WTC11 (cell line): ENCODE measurements around the gene FLT4. TPM values are rescaled to one million over a fixed set of nuclear protein-coding genes. Genes with fewer than 3 reads are reported as not detected.

ENCODE experiments used
- ATAC-seq: fragments of 200-7000 bp; cut with Tn5 transposase; 2 replicates; pipeline ENCODE4 v1.10.0; 2021; ENCODE audit warnings: mild to moderate bottlenecking, moderate library complexity
- CTCF ChIA-PET: fragments of 300-600 bp; sonication (Branson Sonifier 250); formaldehyde crosslinking; loops from one replicate; lab custom pipeline; 2021; ENCODE audit warnings: antibody characterized with exemption; lab: Charles Lee
- POLR2A ChIA-PET: fragments of 350-600 bp; sonication (Branson Sonifier 250); formaldehyde crosslinking; loops from one replicate; lab custom pipeline; 2021; ENCODE audit warnings: antibody characterized with exemption; lab: Charles Lee
- DNase-seq: peaks from one replicate; pipeline ENCODE4 v3.0.0; 2021; ENCODE audit warnings: low spot score
- H3K27ac Mint-ChIP-seq: 2 replicates; pipeline ENCODE4 v1.8.0; 2021; ENCODE audit warnings: mixed read lengths
- H3K27me3 Mint-ChIP-seq: 2 replicates; pipeline ENCODE4 v1.8.0; 2021; ENCODE audit warnings: low read depth, mild to moderate bottlenecking, moderate library complexity, mixed read lengths
- H3K36me3 Mint-ChIP-seq: 2 replicates; pipeline ENCODE4 v1.8.0; 2021; ENCODE audit warnings: mixed read lengths
- H3K4me1 Mint-ChIP-seq: 2 replicates; pipeline ENCODE4 v1.8.0; 2022; ENCODE audit warnings: mixed read lengths
- H3K4me3 Mint-ChIP-seq: 2 replicates; pipeline ENCODE4 v1.8.0; 2021; ENCODE audit warnings: mild to moderate bottlenecking, moderate library complexity, mixed read lengths
- H3K9me3 Mint-ChIP-seq: 2 replicates; pipeline ENCODE4 v1.8.0; 2021; ENCODE audit warnings: mixed read lengths
- ELF4 ChIP-seq: sonication (generic); formaldehyde crosslinking; IDR thresholded peaks from 2 replicates; pipeline ENCODE4 v1.8.1; 2022; ENCODE audit warnings: low read depth, mild to moderate bottlenecking, moderate library complexity, missing genetic modification reagents
- EMX1 ChIP-seq: fragments of 250-450 bp; sonication (Bioruptor Pico); IDR thresholded peaks from 2 replicates; pipeline ENCODE4 v1.8.0; 2021; ENCODE audit warnings: mild to moderate bottlenecking
- FOXP1 ChIP-seq: sonication (generic); formaldehyde crosslinking; IDR thresholded peaks from 2 replicates; pipeline ENCODE4 v1.8.0; 2022; ENCODE audit warnings: missing genetic modification reagents, mild to moderate bottlenecking, moderate library complexity, borderline replicate concordance
- HMGA2 ChIP-seq: fragments of 250-450 bp; sonication (Bioruptor Pico); IDR thresholded peaks from 2 replicates; pipeline ENCODE4 v1.4.0; 2021; ENCODE audit warnings: mild to moderate bottlenecking, moderate library complexity
- MXD4 ChIP-seq: fragments of 250-450 bp; sonication (Bioruptor Pico); IDR thresholded peaks from 2 replicates; pipeline ENCODE4 v1.8.0; 2021; ENCODE audit warnings: mild to moderate bottlenecking, moderate library complexity, borderline replicate concordance
- NFE2L1 ChIP-seq: sonication (generic); formaldehyde crosslinking; IDR thresholded peaks from 2 replicates; pipeline ENCODE4 v1.8.1; 2023; ENCODE audit warnings: missing genetic modification reagents
- NR2C2 ChIP-seq: sonication (generic); formaldehyde crosslinking; IDR thresholded peaks from 2 replicates; pipeline ENCODE4 v1.8.0; 2022; ENCODE audit warnings: mild to moderate bottlenecking, missing genetic modification reagents
- RELA ChIP-seq: sonication (generic); formaldehyde crosslinking; IDR thresholded peaks from 2 replicates; pipeline ENCODE4 v1.8.1; 2022; ENCODE audit warnings: missing genetic modification reagents, mild to moderate bottlenecking, borderline replicate concordance
- ZNF232 ChIP-seq: sonication (generic); formaldehyde crosslinking; IDR thresholded peaks from 2 replicates; pipeline ENCODE4 v1.8.0; 2022; ENCODE audit warnings: mild to moderate bottlenecking, missing genetic modification reagents
- ZNF317 ChIP-seq: sonication (generic); formaldehyde crosslinking; IDR thresholded peaks from 2 replicates; pipeline ENCODE4 v1.8.1; 2023; ENCODE audit warnings: low read depth, mild to moderate bottlenecking, moderate library complexity, missing genetic modification reagents, borderline replicate concordance
- ZNF671 ChIP-seq: fragments of 250-450 bp; sonication (Bioruptor Pico); IDR thresholded peaks from 2 replicates; pipeline ENCODE4 v1.8.0; 2021; ENCODE audit warnings: mild to moderate bottlenecking
- total RNA-seq: library from RNA; stranded (reverse); gene quantifications from 3 replicates; pipeline ENCODE4 v1.2.3, GENCODE V29; 2021
- TF ChIP-seq, protein P1 (sequence below): sonication (generic); formaldehyde crosslinking; IDR thresholded peaks from 2 replicates; pipeline ENCODE4 v1.8.1; 2022; ENCODE audit warnings: mild to moderate bottlenecking, missing genetic modification reagents, moderate library complexity, borderline replicate concordance
- TF ChIP-seq, protein P2 (sequence below): sonication (generic); formaldehyde crosslinking; IDR thresholded peaks from 2 replicates; pipeline ENCODE4 v1.8.1; 2023; ENCODE audit warnings: mild to moderate bottlenecking, missing genetic modification reagents, moderate library complexity
- TF ChIP-seq, protein P3 (sequence below): fragments of 250-450 bp; sonication (Bioruptor Pico); IDR thresholded peaks from 2 replicates; pipeline ENCODE4 v2.1.2; 2022; ENCODE audit warnings: mild to moderate bottlenecking, moderate library complexity
- TF ChIP-seq, protein P4 (sequence below): sonication (generic); formaldehyde crosslinking; IDR thresholded peaks from 2 replicates; pipeline ENCODE4 v1.8.1; 2023; ENCODE audit warnings: mild to moderate bottlenecking, missing genetic modification reagents
- TF ChIP-seq, protein P5 (sequence below): sonication (generic); formaldehyde crosslinking; IDR thresholded peaks from 2 replicates; pipeline ENCODE4 v1.8.0; 2023; ENCODE audit warnings: missing genetic modification reagents
- TF ChIP-seq, protein P6 (sequence below): sonication (generic); formaldehyde crosslinking; IDR thresholded peaks from 2 replicates; pipeline ENCODE4 v1.8.0; 2023; ENCODE audit warnings: mild to moderate bottlenecking, missing genetic modification reagents
- TF ChIP-seq, protein P7 (sequence below): sonication (generic); formaldehyde crosslinking; IDR thresholded peaks from 2 replicates; pipeline ENCODE4 v1.8.1; 2023; ENCODE audit warnings: mild to moderate bottlenecking, missing genetic modification reagents, borderline replicate concordance

Gene FLT4
- total RNA-seq, 1 experiment from 2014 or later = 12.4 TPM

DNA sequence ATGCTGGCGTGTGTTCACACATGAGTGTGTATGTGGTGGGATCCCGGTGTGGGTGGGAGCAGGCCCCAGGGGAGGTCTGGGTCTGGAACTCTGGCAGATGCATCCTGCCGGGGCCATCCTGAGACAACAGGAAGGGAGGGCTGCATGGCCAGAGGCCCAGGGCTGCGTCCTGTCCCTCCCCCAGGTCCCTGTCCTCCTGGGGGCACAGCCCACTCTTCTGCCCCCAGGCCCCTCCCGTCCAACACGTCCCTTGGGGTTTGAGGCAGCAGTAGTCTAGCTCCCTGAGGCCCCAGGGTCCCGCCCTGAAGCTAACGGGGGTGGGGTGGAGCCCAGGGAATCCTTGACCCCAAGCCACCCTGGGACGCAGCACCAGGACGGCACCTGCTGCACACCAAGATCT lies 16.6 kb downstream of the FLT4 start (continued):
- TF ChIP-seq ZNF671 (CRISPR knock-in tag) = no peak
- TF ChIP-seq, protein P1, sequence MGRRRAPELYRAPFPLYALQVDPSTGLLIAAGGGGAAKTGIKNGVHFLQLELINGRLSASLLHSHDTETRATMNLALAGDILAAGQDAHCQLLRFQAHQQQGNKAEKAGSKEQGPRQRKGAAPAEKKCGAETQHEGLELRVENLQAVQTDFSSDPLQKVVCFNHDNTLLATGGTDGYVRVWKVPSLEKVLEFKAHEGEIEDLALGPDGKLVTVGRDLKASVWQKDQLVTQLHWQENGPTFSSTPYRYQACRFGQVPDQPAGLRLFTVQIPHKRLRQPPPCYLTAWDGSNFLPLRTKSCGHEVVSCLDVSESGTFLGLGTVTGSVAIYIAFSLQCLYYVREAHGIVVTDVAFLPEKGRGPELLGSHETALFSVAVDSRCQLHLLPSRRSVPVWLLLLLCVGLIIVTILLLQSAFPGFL (CRISPR knock-in tag) = no peak
- TF ChIP-seq, all 79 proteins: peak for 0

DNA sequence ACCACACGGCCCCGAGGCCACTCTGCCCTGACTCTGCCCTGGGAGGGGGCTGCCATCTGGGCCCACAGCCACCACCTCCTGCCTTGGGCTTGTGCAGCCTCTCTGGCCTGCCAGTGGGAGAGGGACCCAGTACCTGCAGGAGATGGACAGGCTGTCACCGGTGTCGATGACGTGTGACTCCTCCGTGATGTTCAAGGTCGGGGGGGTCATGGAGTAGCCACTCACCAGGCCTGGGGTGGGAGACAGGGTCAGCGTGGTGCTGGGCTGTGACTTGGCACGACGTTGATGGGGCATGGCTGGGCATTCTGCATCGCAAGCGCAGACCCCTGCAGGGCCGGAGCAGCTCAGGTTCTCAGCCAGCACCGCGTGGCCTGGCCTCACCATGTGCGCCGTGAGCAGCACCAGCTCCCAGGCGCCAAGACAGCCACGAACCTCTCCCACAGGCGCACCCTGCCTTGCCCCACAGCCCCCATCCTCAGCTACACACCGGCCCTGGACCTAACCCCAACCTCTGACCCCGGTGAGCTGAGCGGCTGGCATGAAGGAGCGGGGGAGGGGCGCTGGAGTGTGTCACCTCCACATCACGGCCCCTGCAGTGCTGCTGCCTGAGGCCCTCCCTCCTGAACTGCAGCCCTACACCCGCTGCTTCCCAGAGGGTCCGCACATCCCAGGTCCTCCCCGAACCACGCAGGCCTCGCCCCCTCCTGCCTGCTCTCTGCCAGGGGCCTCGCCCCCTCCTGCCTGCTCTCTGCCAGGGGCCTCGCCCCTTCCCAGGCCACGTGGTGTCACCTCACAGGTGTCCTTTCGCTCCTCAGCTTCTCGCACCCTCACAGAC lies 17.6 kb downstream of the FLT4 start:
- no peaks in the 10 kb centered on the region for H3K36me3 Mint-ChIP-seq
- no peak overlapping the region for H3K27ac Mint-ChIP-seq
- ATAC-seq = no peak; the same call in 1 of the 2 replicates
- DNase-seq = no peak
- H3K4me1 Mint-ChIP-seq = 0 out of 2 replicates have a peak, but pooled peaks cover 6% of the 10 kb centered on the region
- no peaks in the 10 kb centered on the region for H3K27me3 Mint-ChIP-seq
- CTCF ChIA-PET = interaction anchor here (5.6 kb wide), 1 partner anchor 13 kb away, joined by 42 read pairs; no protein-coding TSS in a partner anchor
- no peak overlapping the region for H3K4me3 Mint-ChIP-seq
- TF ChIP-seq FOXP1 = 0 out of 2 replicates have a peak, but pooled peaks have one; percentile 20
- no peak for TF ChIP-seq ZNF671 (CRISPR knock-in tag)
- TF ChIP-seq, protein P2, sequence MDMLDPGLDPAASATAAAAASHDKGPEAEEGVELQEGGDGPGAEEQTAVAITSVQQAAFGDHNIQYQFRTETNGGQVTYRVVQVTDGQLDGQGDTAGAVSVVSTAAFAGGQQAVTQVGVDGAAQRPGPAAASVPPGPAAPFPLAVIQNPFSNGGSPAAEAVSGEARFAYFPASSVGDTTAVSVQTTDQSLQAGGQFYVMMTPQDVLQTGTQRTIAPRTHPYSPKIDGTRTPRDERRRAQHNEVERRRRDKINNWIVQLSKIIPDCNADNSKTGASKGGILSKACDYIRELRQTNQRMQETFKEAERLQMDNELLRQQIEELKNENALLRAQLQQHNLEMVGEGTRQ = no peak
- TF ChIP-seq EMX1 (CRISPR knock-in tag) = no peak
- TF ChIP-seq, all 79 proteins: peak for 1
- H3K9me3 Mint-ChIP-seq = no peaks in the 10 kb centered on the region
- POLR2A ChIA-PET = no interaction called here

DNA sequence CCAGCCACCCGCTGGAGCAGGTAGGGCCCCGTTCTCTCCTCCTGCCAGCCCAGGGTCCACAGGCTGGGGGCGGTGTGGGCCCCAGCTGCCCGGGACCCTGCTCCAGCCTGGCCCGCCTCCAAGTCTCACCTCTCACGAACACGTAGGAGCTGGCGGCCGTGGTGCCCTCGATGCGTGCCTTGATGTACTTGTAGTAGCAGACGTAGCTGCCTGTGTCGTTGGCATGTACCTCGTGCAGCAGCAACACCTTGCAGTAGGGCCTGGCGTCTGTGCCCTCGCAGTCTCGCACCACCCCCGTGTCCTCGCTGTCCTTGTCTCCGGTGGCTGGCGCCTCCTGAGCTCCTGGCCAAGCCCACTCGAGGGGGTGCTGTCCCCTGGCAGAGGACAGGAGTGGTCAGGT lies 19.0 kb downstream of the FLT4 start:
- Mint-ChIP-seq H3K27ac (no peak overlapping the region), H3K4me3 (no peak overlapping the region), H3K4me1 (0 out of 2 replicates have a peak, but pooled peaks cover 6% of the 10 kb centered on the region), H3K9me3 (no peaks in the 10 kb centered on the region), H3K36me3 (no peaks in the 10 kb centered on the region), H3K27me3 (no peaks in the 10 kb centered on the region)
- ChIA-PET POLR2A (no interaction called here), CTCF (interaction anchor here (0.8 to 5.6 kb wide), 3 partner anchors 11 to 40 kb away, joined by 3 to 42 read pairs (median 4); no protein-coding TSS in a partner anchor)
- DNase-seq (no peak), ATAC-seq (no peak)
- no peak for TF ChIP-seq HMGA2 (CRISPR knock-in tag)
- no peak for TF ChIP-seq ELF4 (CRISPR knock-in tag)
- TF ChIP-seq NFE2L1 (CRISPR knock-in tag) = no peak
- TF ChIP-seq, protein P3, sequence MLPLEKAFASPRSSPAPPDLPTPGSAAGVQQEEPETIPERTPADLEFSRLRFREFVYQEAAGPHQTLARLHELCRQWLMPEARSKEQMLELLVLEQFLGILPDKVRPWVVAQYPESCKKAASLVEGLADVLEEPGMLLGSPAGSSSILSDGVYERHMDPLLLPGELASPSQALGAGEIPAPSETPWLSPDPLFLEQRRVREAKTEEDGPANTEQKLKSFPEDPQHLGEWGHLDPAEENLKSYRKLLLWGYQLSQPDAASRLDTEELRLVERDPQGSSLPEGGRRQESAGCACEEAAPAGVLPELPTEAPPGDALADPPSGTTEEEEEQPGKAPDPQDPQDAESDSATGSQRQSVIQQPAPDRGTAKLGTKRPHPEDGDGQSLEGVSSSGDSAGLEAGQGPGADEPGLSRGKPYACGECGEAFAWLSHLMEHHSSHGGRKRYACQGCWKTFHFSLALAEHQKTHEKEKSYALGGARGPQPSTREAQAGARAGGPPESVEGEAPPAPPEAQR = no peak
- TF ChIP-seq, protein P4, sequence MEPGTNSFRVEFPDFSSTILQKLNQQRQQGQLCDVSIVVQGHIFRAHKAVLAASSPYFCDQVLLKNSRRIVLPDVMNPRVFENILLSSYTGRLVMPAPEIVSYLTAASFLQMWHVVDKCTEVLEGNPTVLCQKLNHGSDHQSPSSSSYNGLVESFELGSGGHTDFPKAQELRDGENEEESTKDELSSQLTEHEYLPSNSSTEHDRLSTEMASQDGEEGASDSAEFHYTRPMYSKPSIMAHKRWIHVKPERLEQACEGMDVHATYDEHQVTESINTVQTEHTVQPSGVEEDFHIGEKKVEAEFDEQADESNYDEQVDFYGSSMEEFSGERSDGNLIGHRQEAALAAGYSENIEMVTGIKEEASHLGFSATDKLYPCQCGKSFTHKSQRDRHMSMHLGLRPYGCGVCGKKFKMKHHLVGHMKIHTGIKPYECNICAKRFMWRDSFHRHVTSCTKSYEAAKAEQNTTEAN (CRISPR knock-in tag) = no peak
- TF ChIP-seq ZNF317 (CRISPR knock-in tag) = no peak
- TF ChIP-seq, protein P5, sequence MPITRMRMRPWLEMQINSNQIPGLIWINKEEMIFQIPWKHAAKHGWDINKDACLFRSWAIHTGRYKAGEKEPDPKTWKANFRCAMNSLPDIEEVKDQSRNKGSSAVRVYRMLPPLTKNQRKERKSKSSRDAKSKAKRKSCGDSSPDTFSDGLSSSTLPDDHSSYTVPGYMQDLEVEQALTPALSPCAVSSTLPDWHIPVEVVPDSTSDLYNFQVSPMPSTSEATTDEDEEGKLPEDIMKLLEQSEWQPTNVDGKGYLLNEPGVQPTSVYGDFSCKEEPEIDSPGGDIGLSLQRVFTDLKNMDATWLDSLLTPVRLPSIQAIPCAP (CRISPR knock-in tag) = no peak
- TF ChIP-seq ZNF232 = no peak
- TF ChIP-seq, protein P6, sequence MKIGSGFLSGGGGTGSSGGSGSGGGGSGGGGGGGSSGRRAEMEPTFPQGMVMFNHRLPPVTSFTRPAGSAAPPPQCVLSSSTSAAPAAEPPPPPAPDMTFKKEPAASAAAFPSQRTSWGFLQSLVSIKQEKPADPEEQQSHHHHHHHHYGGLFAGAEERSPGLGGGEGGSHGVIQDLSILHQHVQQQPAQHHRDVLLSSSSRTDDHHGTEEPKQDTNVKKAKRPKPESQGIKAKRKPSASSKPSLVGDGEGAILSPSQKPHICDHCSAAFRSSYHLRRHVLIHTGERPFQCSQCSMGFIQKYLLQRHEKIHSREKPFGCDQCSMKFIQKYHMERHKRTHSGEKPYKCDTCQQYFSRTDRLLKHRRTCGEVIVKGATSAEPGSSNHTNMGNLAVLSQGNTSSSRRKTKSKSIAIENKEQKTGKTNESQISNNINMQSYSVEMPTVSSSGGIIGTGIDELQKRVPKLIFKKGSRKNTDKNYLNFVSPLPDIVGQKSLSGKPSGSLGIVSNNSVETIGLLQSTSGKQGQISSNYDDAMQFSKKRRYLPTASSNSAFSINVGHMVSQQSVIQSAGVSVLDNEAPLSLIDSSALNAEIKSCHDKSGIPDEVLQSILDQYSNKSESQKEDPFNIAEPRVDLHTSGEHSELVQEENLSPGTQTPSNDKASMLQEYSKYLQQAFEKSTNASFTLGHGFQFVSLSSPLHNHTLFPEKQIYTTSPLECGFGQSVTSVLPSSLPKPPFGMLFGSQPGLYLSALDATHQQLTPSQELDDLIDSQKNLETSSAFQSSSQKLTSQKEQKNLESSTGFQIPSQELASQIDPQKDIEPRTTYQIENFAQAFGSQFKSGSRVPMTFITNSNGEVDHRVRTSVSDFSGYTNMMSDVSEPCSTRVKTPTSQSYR (CRISPR knock-in tag) = no peak
- TF ChIP-seq MXD4 (CRISPR knock-in tag) = no peak
- TF ChIP-seq, protein P7, sequence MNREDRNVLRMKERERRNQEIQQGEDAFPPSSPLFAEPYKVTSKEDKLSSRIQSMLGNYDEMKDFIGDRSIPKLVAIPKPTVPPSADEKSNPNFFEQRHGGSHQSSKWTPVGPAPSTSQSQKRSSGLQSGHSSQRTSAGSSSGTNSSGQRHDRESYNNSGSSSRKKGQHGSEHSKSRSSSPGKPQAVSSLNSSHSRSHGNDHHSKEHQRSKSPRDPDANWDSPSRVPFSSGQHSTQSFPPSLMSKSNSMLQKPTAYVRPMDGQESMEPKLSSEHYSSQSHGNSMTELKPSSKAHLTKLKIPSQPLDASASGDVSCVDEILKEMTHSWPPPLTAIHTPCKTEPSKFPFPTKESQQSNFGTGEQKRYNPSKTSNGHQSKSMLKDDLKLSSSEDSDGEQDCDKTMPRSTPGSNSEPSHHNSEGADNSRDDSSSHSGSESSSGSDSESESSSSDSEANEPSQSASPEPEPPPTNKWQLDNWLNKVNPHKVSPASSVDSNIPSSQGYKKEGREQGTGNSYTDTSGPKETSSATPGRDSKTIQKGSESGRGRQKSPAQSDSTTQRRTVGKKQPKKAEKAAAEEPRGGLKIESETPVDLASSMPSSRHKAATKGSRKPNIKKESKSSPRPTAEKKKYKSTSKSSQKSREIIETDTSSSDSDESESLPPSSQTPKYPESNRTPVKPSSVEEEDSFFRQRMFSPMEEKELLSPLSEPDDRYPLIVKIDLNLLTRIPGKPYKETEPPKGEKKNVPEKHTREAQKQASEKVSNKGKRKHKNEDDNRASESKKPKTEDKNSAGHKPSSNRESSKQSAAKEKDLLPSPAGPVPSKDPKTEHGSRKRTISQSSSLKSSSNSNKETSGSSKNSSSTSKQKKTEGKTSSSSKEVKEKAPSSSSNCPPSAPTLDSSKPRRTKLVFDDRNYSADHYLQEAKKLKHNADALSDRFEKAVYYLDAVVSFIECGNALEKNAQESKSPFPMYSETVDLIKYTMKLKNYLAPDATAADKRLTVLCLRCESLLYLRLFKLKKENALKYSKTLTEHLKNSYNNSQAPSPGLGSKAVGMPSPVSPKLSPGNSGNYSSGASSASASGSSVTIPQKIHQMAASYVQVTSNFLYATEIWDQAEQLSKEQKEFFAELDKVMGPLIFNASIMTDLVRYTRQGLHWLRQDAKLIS = no peak
- TF ChIP-seq RELA (CRISPR knock-in tag) = no peak
- no peak for TF ChIP-seq NR2C2 (CRISPR knock-in tag)
